Gastrocnemius medialis (tissue), 4 donors: Measurements from ENCODE around the gene TBCK.

Experiments
- POLR2A ChIP-seq, 2 donors: fragments of 450-650 bp; IDR thresholded peaks; one replicate each; pipeline ENCODE4 v1.6.1; 2017; ENCODE audit warnings: antibody characterized with exemption in 2 of 2, mild to moderate bottlenecking in 2 of 2, moderate library complexity in 2 of 2
- TF ChIP-seq, protein P1 (sequence below), 5 experiments: fragments of 450-650 bp in 3 of 5; fragments of 200-600 bp in 2 of 5; sonication (generic) in 2 of 5; IDR thresholded peaks in 4 of 5; conservative IDR thresholded peaks in 1 of 5; 1 replicate in 4 of 5; 2 replicates in 1 of 5; pipeline ENCODE4 v1.5.1; 2016 to 2019; ENCODE audit warnings: antibody characterized with exemption in 5 of 5, mild to moderate bottlenecking in 3 of 5, moderate library complexity in 3 of 5

- no peak for TF ChIP-seq POLR2A (IDR thresholded peaks at IDR 0.05)
- TF ChIP-seq, protein P1, sequence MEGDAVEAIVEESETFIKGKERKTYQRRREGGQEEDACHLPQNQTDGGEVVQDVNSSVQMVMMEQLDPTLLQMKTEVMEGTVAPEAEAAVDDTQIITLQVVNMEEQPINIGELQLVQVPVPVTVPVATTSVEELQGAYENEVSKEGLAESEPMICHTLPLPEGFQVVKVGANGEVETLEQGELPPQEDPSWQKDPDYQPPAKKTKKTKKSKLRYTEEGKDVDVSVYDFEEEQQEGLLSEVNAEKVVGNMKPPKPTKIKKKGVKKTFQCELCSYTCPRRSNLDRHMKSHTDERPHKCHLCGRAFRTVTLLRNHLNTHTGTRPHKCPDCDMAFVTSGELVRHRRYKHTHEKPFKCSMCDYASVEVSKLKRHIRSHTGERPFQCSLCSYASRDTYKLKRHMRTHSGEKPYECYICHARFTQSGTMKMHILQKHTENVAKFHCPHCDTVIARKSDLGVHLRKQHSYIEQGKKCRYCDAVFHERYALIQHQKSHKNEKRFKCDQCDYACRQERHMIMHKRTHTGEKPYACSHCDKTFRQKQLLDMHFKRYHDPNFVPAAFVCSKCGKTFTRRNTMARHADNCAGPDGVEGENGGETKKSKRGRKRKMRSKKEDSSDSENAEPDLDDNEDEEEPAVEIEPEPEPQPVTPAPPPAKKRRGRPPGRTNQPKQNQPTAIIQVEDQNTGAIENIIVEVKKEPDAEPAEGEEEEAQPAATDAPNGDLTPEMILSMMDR (IDR thresholded peaks at IDR 0.05 in 4 of 5, conservative IDR thresholded peaks at IDR 0.05 in 1 of 5) = no peak
These were observed 1.0 kb downstream of the TBCK start for GRCh38 chr4:106314960-106315359.
